Measurements from ENCODE around the gene KCNK17.

Gene KCNK17

GRCh38 chr6:39327507-39327906, 13.3 kb upstream of the KCNK17 start:
- TF ChIP-seq CTCF (IDR thresholded peaks at IDR 0.05; ENCODE audit: low read depth, low read length, missing control alignments), result no peak
- no peak overlapping the region for H3K4me3 ChIP-seq (ENCODE audit: low read depth, low read length)
- DNase-seq (ENCODE audit: low read depth), result no peak

- H3K4me3 ChIP-seq (ENCODE audit: low read depth, low read length), result no peak within 1 kb of the TSS
- no peak for TF ChIP-seq CTCF (IDR thresholded peaks at IDR 0.05; ENCODE audit: low read depth, low read length, missing control alignments)
- no peak for DNase-seq (ENCODE audit: low read depth)
Observed at GRCh38 chr6:39322306-39322850, 8.2 kb upstream of the KCNK17 start, which contains the start of gene KCNK16. Gene KCNK16, minus strand, starts transcription at chr6:39322702. Its CDS starts 162 bp downstream, at chr6:39322540.

DNA sequence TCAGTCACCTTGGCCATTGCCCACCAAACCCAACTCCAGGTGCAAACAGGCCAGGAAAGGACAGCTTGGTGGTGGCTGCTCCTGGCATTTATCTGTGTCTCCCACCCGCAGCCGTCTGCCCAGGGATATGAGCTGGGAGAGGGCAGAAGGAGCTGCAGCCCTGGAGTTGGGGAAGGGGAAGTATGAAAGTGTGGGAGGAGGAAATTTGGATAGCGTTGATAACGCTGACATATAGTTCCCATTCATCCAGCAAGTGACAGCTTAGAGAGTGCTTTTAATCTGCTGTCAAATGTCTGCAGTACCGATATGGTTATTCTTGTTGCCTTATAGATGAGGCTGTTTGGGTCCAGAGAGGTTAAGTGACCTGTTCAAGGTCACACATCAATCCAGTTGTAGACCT, 7.5 kb upstream of the KCNK17 start:
- DNase-seq (ENCODE audit: low read depth), result no peak
- TF ChIP-seq CTCF (IDR thresholded peaks at IDR 0.05; ENCODE audit: low read depth, low read length, missing control alignments), result no peak

GRCh38 chr6:39320363-39320984, 6.3 kb upstream of the KCNK17 start:
- no peak for DNase-seq (ENCODE audit: low read depth)
- H3K4me3 ChIP-seq (ENCODE audit: low read depth, low read length), result no peak overlapping the region
- TF ChIP-seq CTCF (IDR thresholded peaks at IDR 0.05; ENCODE audit: low read depth, low read length, missing control alignments), result no peak

More for the DNA sequence above, 7.5 kb upstream of the KCNK17 start:
- no peak overlapping the region for H3K4me3 ChIP-seq (ENCODE audit: low read depth, low read length)

GRCh38 chr6:39319621-39320362, 5.6 kb upstream of the KCNK17 start:
- DNase-seq (ENCODE audit: low read depth), result no peak
- H3K4me3 ChIP-seq (ENCODE audit: low read depth, low read length), result no peak overlapping the region
- TF ChIP-seq CTCF (IDR thresholded peaks at IDR 0.05; ENCODE audit: low read depth, low read length, missing control alignments), result no peak

DNA sequence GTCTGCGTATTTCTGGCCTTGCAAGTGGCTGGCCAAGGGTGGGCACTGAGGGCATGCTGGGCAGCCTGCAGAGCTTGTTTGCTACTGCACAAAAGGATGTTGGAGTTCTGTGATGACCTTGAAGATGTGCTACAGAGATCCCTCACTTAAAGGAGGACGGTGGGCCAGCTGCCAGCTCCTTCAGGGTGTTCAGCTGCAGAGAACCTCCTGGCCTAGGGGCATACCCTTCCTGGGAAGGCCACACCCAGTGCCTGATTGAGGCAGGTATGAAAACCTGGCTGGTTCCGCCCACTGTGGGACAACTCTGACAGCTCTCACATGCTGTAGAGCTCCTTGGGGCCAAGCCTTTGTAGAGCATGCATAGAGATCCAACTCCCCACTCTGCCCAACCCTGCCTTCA, 3.0 kb upstream of the KCNK17 start:
- DNase-seq (ENCODE audit: low read depth), result no peak
- no peak overlapping the region for H3K4me3 ChIP-seq (ENCODE audit: low read depth, low read length)
- TF ChIP-seq CTCF (IDR thresholded peaks at IDR 0.05; ENCODE audit: low read depth, low read length, missing control alignments), result no peak

All from GM12864 (cell line).